Ovary (tissue), 3 donors: Measurements from ENCODE around the gene TBL2.
"Not testable (repeated sequence)": the region's sequence is repeated elsewhere in the genome, so short reads cannot be mapped to it uniquely, and the experiment has no call there.

Source experiments
- CTCF ChIP-seq, 3 donors: fragments of 450-650 bp in 2 of 3; fragments of 200-600 bp in 1 of 3; IDR thresholded peaks; one replicate each; pipeline versions ENCODE4 v1.5.1 to v1.8.0; 2016 to 2022; ENCODE audit warnings: antibody characterized with exemption in 3 of 3, mild to moderate bottlenecking in 1 of 3
- POLR2A ChIP-seq: fragments of 450-650 bp; IDR thresholded peaks from one replicate; pipeline ENCODE4 v1.6.1; 2017; ENCODE audit warnings: antibody characterized with exemption, mild to moderate bottlenecking, moderate library complexity
- donor health status: DM: no; HTN: no; CAD: no.

DNA sequence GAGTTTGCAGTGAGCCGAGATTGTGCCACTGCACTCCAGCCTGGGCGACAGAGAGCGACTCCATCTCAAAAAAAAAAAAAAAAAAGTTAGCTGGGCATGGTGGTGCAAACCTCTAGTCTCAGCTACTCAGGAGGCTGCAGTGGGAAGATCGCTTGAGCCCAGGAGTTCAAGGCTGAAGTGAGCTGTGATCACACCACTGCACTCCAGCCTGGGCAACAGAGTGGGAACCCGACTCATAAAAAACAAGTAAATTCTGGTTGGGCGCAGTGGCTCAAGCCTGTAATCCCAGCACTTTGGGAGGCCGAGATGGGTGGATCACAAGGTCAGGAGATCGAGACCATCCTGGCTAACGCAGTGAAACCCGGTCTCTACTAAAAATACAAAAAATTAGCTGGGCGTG, 41.0 kb upstream of the TBL2 start:
- not testable (repeated sequence) for TF ChIP-seq CTCF (IDR thresholded peaks at IDR 0.05); POLR2A
